DND-41 (cell line): Measurements from ENCODE around the gene PTPRN2.

Experiments used
- ATAC-seq: fragments of 200-7000 bp; cut with Tn5 transposase; 3 replicates; pipeline ENCODE4 v1.9.1; 2021; ENCODE audit warnings: low read depth; ENCODE audit not compliant: insufficient read depth
- DNase-seq: peaks from one replicate; pipeline ENCODE4 v3.0.0-alpha.2; 2020
- H2AFZ ChIP-seq: 2 replicates; pipeline ENCODE4 v1.6.0; 2012; ENCODE audit warnings: low read depth, low read length
- H3K27ac ChIP-seq: 2 replicates; pipeline ENCODE4 v1.5.1; 2012; ENCODE audit warnings: low read length, inconsistent platforms
- H3K27me3 ChIP-seq: fragments of 200-600 bp; sonication (generic); 2 replicates; pipeline ENCODE4 v1.6.0; 2012; ENCODE audit warnings: low read length, mild to moderate bottlenecking, inconsistent platforms; ENCODE audit not compliant: insufficient read depth, poor library complexity
- H3K36me3 ChIP-seq: 2 replicates; pipeline ENCODE4 v1.5.1; 2012; ENCODE audit warnings: low read length, inconsistent platforms; ENCODE audit not compliant: insufficient read depth
- H3K4me1 ChIP-seq: 2 replicates; pipeline ENCODE4 v1.5.1; 2012; ENCODE audit warnings: mild to moderate bottlenecking, low read length; ENCODE audit not compliant: insufficient read depth
- H3K4me2 ChIP-seq: 2 replicates; pipeline ENCODE4 v1.6.0; 2012; ENCODE audit warnings: mild to moderate bottlenecking, moderate library complexity, low read length, inconsistent platforms; ENCODE audit not compliant: insufficient read depth
- H3K4me3 ChIP-seq, 2 experiments: fragments of 200-600 bp in 1 of 2; shearing (Covaris generic) in 1 of 2; 2 replicates each; pipeline ENCODE4 v1.5.1; 2012 to 2016; ENCODE audit warnings: inconsistent platforms in 2 of 2, low read length in 2 of 2, mild to moderate bottlenecking in 2 of 2, low read depth in 1 of 2, moderate library complexity in 1 of 2
- H3K79me2 ChIP-seq: 2 replicates; pipeline ENCODE4 v1.6.0; 2012; ENCODE audit warnings: low read length, inconsistent platforms; ENCODE audit not compliant: insufficient read depth
- H3K9ac ChIP-seq: 2 replicates; pipeline ENCODE4 v1.6.0; 2012; ENCODE audit warnings: low read depth, mild to moderate bottlenecking, inconsistent platforms, low read length, moderate library complexity
- H3K9me3 ChIP-seq: 2 replicates; pipeline ENCODE4 v1.5.1; 2012; ENCODE audit warnings: low read length, moderate library complexity, mild to moderate bottlenecking, inconsistent platforms; ENCODE audit not compliant: insufficient read depth, severe bottlenecking
- H4K20me1 ChIP-seq: 2 replicates; pipeline ENCODE4 v1.6.0; 2012; ENCODE audit warnings: low read length; ENCODE audit not compliant: insufficient read depth
- EZH2 ChIP-seq: IDR thresholded peaks from 3 replicates; pipeline ENCODE4 v1.6.1; 2012; ENCODE audit warnings: borderline replicate concordance, low read depth, mild to moderate bottlenecking, moderate library complexity, low read length, inconsistent platforms; ENCODE audit not compliant: severe bottlenecking
- TF ChIP-seq, protein P1 (sequence below): IDR thresholded peaks from 2 replicates; pipeline ENCODE4 v1.5.1; 2012; ENCODE audit warnings: borderline replicate concordance, low read length, moderate library complexity, mild to moderate bottlenecking; ENCODE audit not compliant: poor library complexity, severe bottlenecking; ENCODE audit errors: extremely low read depth

Gene PTPRN2

DNA sequence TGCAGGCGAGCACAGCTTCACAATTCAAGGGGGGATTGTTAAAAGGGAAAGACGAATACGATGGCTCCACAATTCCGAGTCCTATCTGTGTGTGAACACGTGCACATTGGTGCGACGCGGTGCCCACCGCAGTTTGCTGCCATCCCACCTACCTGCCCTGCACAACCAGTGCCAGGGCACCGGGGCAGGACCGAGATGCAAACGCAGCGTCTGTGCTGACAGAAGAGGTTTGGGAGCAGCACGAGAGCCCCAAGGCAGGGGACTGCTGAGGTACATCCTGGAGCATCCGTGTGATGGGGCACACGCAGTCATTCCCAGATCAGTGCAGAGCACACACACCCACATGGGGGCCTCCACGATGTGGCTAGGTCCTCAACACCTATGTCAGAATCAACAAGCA, 1029.6 kb downstream of the PTPRN2 start:
- H3K79me2 ChIP-seq: no peaks in the 10 kb centered on the region
- no peak overlapping the region for H3K4me3 ChIP-seq
- no peak overlapping the region for H3K4me2 ChIP-seq
- no peak for ATAC-seq
- no peaks in the 10 kb centered on the region for H3K27me3 ChIP-seq
- no peak overlapping the region for H3K27ac ChIP-seq
- H2AFZ ChIP-seq: no peak overlapping the region
- no peaks in the 10 kb centered on the region for H3K4me1 ChIP-seq
- DNase-seq: no peak
- H3K9ac ChIP-seq: no peak overlapping the region
- H3K36me3 ChIP-seq: peaks cover 81% of the 10 kb centered on the region
- H4K20me1 ChIP-seq: peaks cover 20% of the 10 kb centered on the region
- no peaks in the 10 kb centered on the region for H3K9me3 ChIP-seq
- TF ChIP-seq, protein P1, sequence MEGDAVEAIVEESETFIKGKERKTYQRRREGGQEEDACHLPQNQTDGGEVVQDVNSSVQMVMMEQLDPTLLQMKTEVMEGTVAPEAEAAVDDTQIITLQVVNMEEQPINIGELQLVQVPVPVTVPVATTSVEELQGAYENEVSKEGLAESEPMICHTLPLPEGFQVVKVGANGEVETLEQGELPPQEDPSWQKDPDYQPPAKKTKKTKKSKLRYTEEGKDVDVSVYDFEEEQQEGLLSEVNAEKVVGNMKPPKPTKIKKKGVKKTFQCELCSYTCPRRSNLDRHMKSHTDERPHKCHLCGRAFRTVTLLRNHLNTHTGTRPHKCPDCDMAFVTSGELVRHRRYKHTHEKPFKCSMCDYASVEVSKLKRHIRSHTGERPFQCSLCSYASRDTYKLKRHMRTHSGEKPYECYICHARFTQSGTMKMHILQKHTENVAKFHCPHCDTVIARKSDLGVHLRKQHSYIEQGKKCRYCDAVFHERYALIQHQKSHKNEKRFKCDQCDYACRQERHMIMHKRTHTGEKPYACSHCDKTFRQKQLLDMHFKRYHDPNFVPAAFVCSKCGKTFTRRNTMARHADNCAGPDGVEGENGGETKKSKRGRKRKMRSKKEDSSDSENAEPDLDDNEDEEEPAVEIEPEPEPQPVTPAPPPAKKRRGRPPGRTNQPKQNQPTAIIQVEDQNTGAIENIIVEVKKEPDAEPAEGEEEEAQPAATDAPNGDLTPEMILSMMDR: no peak
- no peak for TF ChIP-seq EZH2

DNA sequence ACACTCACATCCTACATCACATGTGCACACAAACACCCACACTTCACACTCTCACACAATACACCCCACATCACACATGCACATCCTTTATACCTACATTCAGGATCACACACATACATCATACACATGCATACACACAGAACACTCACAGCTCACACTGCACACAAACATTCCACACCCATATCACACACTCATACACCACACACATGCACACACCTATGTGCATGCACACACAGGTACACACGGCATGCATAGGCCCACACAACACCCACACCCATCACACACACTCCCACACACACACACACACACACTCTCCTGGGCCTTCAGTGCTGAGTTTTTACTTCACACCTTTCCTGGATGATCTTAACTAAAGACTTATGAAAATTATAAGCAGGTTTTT, 1030.4 kb downstream of the PTPRN2 start:
- Histone ChIP-seq H3K4me3 (no peak overlapping the region), H3K79me2 (no peaks in the 10 kb centered on the region), H3K27ac (no peak overlapping the region), H3K36me3 (peaks cover 83% of the 10 kb centered on the region), H3K4me2 (no peak overlapping the region), H4K20me1 (peaks cover 21% of the 10 kb centered on the region), H2AFZ (no peak overlapping the region), H3K9me3 (no peaks in the 10 kb centered on the region), H3K27me3 (no peaks in the 10 kb centered on the region), H3K9ac (no peak overlapping the region), H3K4me1 (no peaks in the 10 kb centered on the region)
- TF ChIP-seq, protein P1: no peak
- no peak for DNase-seq
- ATAC-seq: no peak

DNA sequence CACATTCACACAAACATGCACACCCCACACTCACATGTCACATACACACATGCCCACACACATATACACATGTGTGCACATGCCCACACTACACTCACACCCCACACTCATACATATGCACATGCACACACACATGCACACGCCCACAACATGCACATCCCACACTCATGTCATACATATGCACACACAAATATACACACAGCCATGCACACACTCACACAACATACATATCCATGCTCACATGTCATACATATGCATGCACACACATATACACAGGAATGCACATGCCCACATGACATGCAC, 1031.0 kb downstream of the PTPRN2 start:
- TF ChIP-seq, protein P1: no peak
- TF ChIP-seq EZH2: no peak
- H3K4me1 ChIP-seq: no peaks in the 10 kb centered on the region
- H3K4me3 ChIP-seq: no peak overlapping the region
- H3K79me2 ChIP-seq: no peaks in the 10 kb centered on the region
- peaks cover 81% of the 10 kb centered on the region for H3K36me3 ChIP-seq
- H2AFZ ChIP-seq: no peak overlapping the region
- no peak overlapping the region for H3K4me2 ChIP-seq
- no peaks in the 10 kb centered on the region for H3K9me3 ChIP-seq
- H4K20me1 ChIP-seq: peaks cover 26% of the 10 kb centered on the region
- H3K27me3 ChIP-seq: no peaks in the 10 kb centered on the region
- H3K27ac ChIP-seq: no peak overlapping the region
- DNase-seq (no peak), ATAC-seq (no peak)
- no peak overlapping the region for H3K9ac ChIP-seq

- Histone ChIP-seq H3K36me3 (peaks cover 79% of the 10 kb centered on the region), H3K79me2 (no peaks in the 10 kb centered on the region), H3K9me3 (no peaks in the 10 kb centered on the region), H4K20me1 (peaks cover 27% of the 10 kb centered on the region), H3K27ac (no peak overlapping the region), H3K4me3 (no peak overlapping the region), H3K9ac (no peak overlapping the region), H2AFZ (no peak overlapping the region), H3K27me3 (no peaks in the 10 kb centered on the region), H3K4me1 (no peaks in the 10 kb centered on the region), H3K4me2 (no peak overlapping the region)
- DNase-seq: no peak
- ATAC-seq: no peak
- TF ChIP-seq EZH2: no peak
- TF ChIP-seq, protein P1: no peak
Observed at GRCh38 chr7:157555944-157556641, 1031.5 kb downstream of the PTPRN2 start.
